ENCODE data around the gene IP6K3.

The IP6K3 gene

GRCh38 chr6:33723371-33724085 is 23.2 kb downstream of the IP6K3 start:
- no peak for DNase-seq (ENCODE audit: low read depth)

GRCh38 chr6:33722103-33722623 is 24.5 kb downstream of the IP6K3 start:
- no peak for DNase-seq (ENCODE audit: low read depth)

- no peak for DNase-seq (ENCODE audit: low read depth)
These were observed 25.2 kb downstream of the IP6K3 start for GRCh38 chr6:33721508-33721907.

- no peak for DNase-seq (ENCODE audit: low read depth)
These were observed 25.7 kb downstream of the IP6K3 start for GRCh38 chr6:33720998-33721397.

- no peak for DNase-seq (ENCODE audit: low read depth)
These were observed 27.2 kb downstream of the IP6K3 start for GRCh38 chr6:33719326-33719987.

- no peak for DNase-seq (ENCODE audit: low read depth)
These were observed 28.0 kb downstream of the IP6K3 start for GRCh38 chr6:33718713-33719112.

- DNase-seq (ENCODE audit: low read depth) = no peak
These were observed 28.7 kb downstream of the IP6K3 start for GRCh38 chr6:33717934-33718455.

GRCh38 chr6:33716890-33717632 is 29.6 kb downstream of the IP6K3 start:
- DNase-seq (ENCODE audit: low read depth) = no peak

- DNase-seq (ENCODE audit: low read depth) = no peak
These were observed 30.3 kb downstream of the IP6K3 start for GRCh38 chr6:33716379-33716778.

- no peak for DNase-seq (ENCODE audit: low read depth)
These were observed 32.2 kb downstream of the IP6K3 start for GRCh38 chr6:33714385-33715040.

GRCh38 chr6:33713786-33714185 is 32.9 kb downstream of the IP6K3 start:
- DNase-seq (ENCODE audit: low read depth) = no peak

- DNase-seq (ENCODE audit: low read depth) = no peak
These were observed 33.8 kb downstream of the IP6K3 start for GRCh38 chr6:33712914-33713313.

- DNase-seq (ENCODE audit: low read depth) = peak; percentile 93
These were observed 35.3 kb downstream of the IP6K3 start, which contains the start of gene UQCC2 for GRCh38 chr6:33711140-33712129. UQCC2 (minus strand) TSS chr6:33711700; CDS start chr6:33711686, 14 bp downstream.

- no peak for DNase-seq (ENCODE audit: low read depth)
These were observed 36.2 kb downstream of the IP6K3 start for GRCh38 chr6:33710296-33711121.

GRCh38 chr6:33709605-33710295 is 37.0 kb downstream of the IP6K3 start:
- no peak for DNase-seq (ENCODE audit: low read depth)

- no peak for DNase-seq (ENCODE audit: low read depth)
These were observed 38.0 kb downstream of the IP6K3 start for GRCh38 chr6:33708516-33709204.

- no peak for DNase-seq (ENCODE audit: low read depth)
These were observed 38.9 kb downstream of the IP6K3 start for GRCh38 chr6:33707771-33708170.

GRCh38 chr6:33705955-33706725 is 40.6 kb downstream of the IP6K3 start:
- no peak for DNase-seq (ENCODE audit: low read depth)
